Mesendoderm (in vitro differentiated cells): ENCODE results near the gene TBC1D14.

Experiments used
- DNase-seq: peaks from one replicate; pipeline ENCODE4 v3.0.0; 2013
- H2AK5ac ChIP-seq: 2 replicates; pipeline ENCODE4 v1.6.1; 2013; ENCODE audit warnings: low read length, inconsistent platforms
- H2BK120ac ChIP-seq: 2 replicates; pipeline ENCODE4 v1.6.1; 2013; ENCODE audit warnings: low read depth, mild to moderate bottlenecking, low read length, moderate library complexity, mixed read lengths
- H2BK15ac ChIP-seq: replicated peaks from 2 replicates; pipeline ENCODE4 v1.6.1; 2013; ENCODE audit warnings: low read depth, mild to moderate bottlenecking, moderate library complexity
- H2BK5ac ChIP-seq: 2 replicates; pipeline ENCODE4 v1.6.1; 2013; ENCODE audit warnings: low read length, inconsistent platforms
- H3K18ac ChIP-seq: 2 replicates; pipeline ENCODE4 v1.6.1; 2013; ENCODE audit warnings: mild to moderate bottlenecking, low read length, mixed read lengths
- H3K23ac ChIP-seq: one replicate; pipeline ENCODE4 v1.6.1; 2013; ENCODE audit warnings: low read length
- H3K27ac ChIP-seq: 2 replicates; pipeline ENCODE4 v1.5.1; 2013; ENCODE audit warnings: low read depth, mild to moderate bottlenecking, inconsistent platforms, low read length, moderate library complexity
- H3K27me3 ChIP-seq: 2 replicates; pipeline ENCODE4 v1.6.1; 2013; ENCODE audit warnings: low read length, control low read depth, mild to moderate bottlenecking, inconsistent platforms; ENCODE audit not compliant: insufficient read depth, poor library complexity
- H3K36me3 ChIP-seq: 2 replicates; pipeline ENCODE4 v1.6.1; 2013; ENCODE audit warnings: low read length, inconsistent platforms; ENCODE audit not compliant: control insufficient read depth, insufficient read depth
- H3K4ac ChIP-seq: one replicate; pipeline ENCODE4 v1.6.1; 2013; ENCODE audit warnings: low read depth, mild to moderate bottlenecking, low read length, moderate library complexity
- H3K4me1 ChIP-seq: 2 replicates; pipeline ENCODE4 v1.6.1; 2013; ENCODE audit warnings: low read depth, low read length, inconsistent platforms; ENCODE audit not compliant: control insufficient read depth
- H3K4me2 ChIP-seq: 2 replicates; pipeline ENCODE4 v1.6.1; 2013; ENCODE audit warnings: low read length
- H3K4me3 ChIP-seq: 2 replicates; pipeline ENCODE4 v1.5.1; 2013; ENCODE audit warnings: mild to moderate bottlenecking, low read length
- H3K56ac ChIP-seq: one replicate; pipeline ENCODE4 v1.6.1; 2013; ENCODE audit warnings: low read length
- H3K79me1 ChIP-seq: 2 replicates; pipeline ENCODE4 v1.6.1; 2013; ENCODE audit warnings: low read length, inconsistent platforms
- H3K79me2 ChIP-seq: 2 replicates; pipeline ENCODE4 v1.6.1; 2013; ENCODE audit warnings: mild to moderate bottlenecking, low read length; ENCODE audit not compliant: control insufficient read depth, insufficient read depth
- H3K9ac ChIP-seq: 2 replicates; pipeline ENCODE4 v1.6.1; 2013; ENCODE audit warnings: low read length, inconsistent platforms
- H4K5ac ChIP-seq: one replicate; pipeline ENCODE4 v1.6.1; 2013; ENCODE audit warnings: low read length
- H4K8ac ChIP-seq: one replicate; pipeline ENCODE4 v1.6.1; 2013; ENCODE audit warnings: low read depth, mild to moderate bottlenecking, control low read depth, low read length, moderate library complexity
- WGBS: extraction: QIAGEN DNeasy Blood & Tissue Kit; methylation state at CpG from one replicate; pipeline ENCODE4 v1.1.7; 2013; ENCODE audit warnings: low lambda C conversion rate, missing lambda C conversion rate; ENCODE audit not compliant: insufficient coverage; ENCODE audit errors: extremely low coverage; 5-methylcytosine and 5-hydroxymethylcytosine counted together

The TBC1D14 gene

DNA sequence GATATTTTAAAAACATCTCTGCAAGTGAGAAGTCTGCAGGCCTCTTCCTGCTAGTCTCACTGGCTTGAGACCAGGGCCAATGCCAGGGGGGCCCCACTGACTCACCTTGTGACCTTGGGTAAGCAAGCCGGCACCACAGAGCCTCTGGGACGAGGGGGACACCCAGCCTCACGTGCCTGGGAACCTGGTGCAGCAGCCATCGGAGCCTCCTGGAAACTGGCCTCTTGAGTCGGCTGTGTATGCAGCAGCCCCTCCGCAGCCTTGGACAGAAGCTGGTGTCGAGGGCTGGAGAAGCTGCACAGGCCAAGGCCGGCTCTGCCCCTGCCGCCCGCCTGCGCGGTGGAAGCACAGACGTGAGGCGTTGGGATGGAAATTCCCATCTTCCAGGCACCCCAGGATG is 142.3 kb downstream of the TBC1D14 start:
- WGBS, result no CpG with 5 or more reads among the region's 14 CpGs
- H3K79me2 ChIP-seq, result peaks cover 8% of the 10 kb centered on the region
- no peak overlapping the region for H3K18ac ChIP-seq
- H3K4me3 ChIP-seq, result no peak overlapping the region
- H2BK5ac ChIP-seq, result no peak overlapping the region
- no peak for DNase-seq
- peaks cover 1% of the 10 kb centered on the region for H3K36me3 ChIP-seq
- no peak overlapping the region for H3K27ac ChIP-seq
- H3K27me3 ChIP-seq, result no peaks in the 10 kb centered on the region
- no peak overlapping the region for H3K56ac ChIP-seq
- H3K4me1 ChIP-seq, result no peaks in the 10 kb centered on the region
- H3K4me2 ChIP-seq, result no peak overlapping the region
- H4K8ac ChIP-seq, result no peak overlapping the region
- H3K79me1 ChIP-seq, result peaks cover 22% of the 10 kb centered on the region
- no peak overlapping the region for H2AK5ac ChIP-seq
- H3K4ac ChIP-seq, result no peak overlapping the region
- H3K9ac ChIP-seq, result no peak overlapping the region
- no peak overlapping the region for H2BK120ac ChIP-seq
- no peak overlapping the region for H3K23ac ChIP-seq
- H4K5ac ChIP-seq, result no peak overlapping the region
- H2BK15ac ChIP-seq, result no peak overlapping the region

DNA sequence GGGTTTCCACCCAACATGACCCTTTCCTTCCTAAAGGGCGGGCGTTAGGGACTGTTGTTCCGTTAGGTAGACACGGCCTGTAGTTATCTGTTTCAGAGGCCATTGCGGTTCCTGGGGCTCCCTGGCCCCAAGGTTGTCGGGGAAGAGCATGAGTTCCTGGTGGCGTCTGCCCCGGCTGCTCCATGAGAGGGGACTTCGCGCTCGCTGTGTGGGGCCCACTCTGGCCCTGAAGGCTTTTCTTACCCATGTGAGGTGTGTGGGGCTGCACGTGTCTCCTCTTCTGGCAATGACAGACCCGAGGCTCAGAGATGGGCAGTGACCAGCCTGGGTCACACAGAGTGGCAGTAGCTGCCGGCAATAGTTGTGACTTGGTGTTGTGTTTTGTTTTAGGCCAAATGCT is 142.7 kb downstream of the TBC1D14 start:
- H3K79me1 ChIP-seq, result peaks cover 18% of the 10 kb centered on the region
- peaks cover 6% of the 10 kb centered on the region for H3K79me2 ChIP-seq
- WGBS, result no CpG with 5 or more reads among the region's 14 CpGs
- no peak overlapping the region for H3K18ac ChIP-seq
- no peak overlapping the region for H3K23ac ChIP-seq
- H2BK120ac ChIP-seq, result no peak overlapping the region
- H3K4ac ChIP-seq, result no peak overlapping the region
- H2AK5ac ChIP-seq, result no peak overlapping the region
- H3K4me2 ChIP-seq, result no peak overlapping the region
- no peak overlapping the region for H3K4me3 ChIP-seq
- no peak for DNase-seq
- no peak overlapping the region for H4K5ac ChIP-seq
- H3K27me3 ChIP-seq, result no peaks in the 10 kb centered on the region
- H3K56ac ChIP-seq, result no peak overlapping the region
- no peak overlapping the region for H2BK15ac ChIP-seq
- H4K8ac ChIP-seq, result no peak overlapping the region
- H3K9ac ChIP-seq, result no peak overlapping the region
- peaks cover 1% of the 10 kb centered on the region for H3K36me3 ChIP-seq
- no peaks in the 10 kb centered on the region for H3K4me1 ChIP-seq
- H3K27ac ChIP-seq, result no peak overlapping the region
- no peak overlapping the region for H2BK5ac ChIP-seq

DNA sequence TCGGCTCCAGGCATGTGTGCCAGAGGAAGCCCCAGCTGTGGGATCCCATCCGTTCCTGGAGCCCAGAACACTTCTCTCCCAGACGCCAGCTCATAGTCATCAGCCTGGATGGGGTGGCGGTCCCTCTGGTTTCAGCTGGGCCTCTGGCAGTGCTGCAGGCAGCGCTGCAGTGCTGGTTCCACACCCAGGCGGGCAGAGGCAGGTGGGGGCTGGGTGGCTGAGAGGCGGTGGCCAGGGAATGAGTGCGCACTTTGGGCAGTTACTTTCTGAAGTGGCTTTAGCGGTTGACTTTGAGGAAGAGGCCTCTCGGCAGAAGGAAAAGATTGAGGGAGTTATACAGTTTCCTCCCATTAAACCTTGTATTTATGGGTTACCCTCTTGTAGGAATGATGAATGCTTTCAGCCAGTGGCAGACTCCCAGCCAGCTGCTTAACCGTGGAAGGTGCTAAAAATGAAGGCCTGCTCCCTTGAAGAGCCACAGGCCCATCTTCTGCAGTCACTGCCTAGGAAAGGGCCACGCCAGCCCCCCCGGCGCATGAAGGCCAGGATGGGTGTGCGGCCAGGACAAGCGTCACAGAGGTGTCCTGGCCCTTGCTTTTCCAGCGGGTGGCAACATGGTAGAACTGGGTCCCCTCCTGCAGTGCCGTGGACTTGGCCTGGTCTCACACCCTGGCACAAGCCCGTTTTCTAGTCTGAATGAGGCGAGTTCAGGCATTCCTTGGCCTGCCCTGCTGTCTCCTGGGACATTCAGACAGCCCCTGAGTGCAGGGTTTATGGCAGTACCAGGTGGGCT is 143.5 kb downstream of the TBC1D14 start:
- Histone ChIP-seq H3K79me1 (peaks cover 12% of the 10 kb centered on the region), H4K5ac (no peak overlapping the region), H3K9ac (no peak overlapping the region), H3K27me3 (no peaks in the 10 kb centered on the region), H2AK5ac (no peak overlapping the region), H3K23ac (no peak overlapping the region), H3K4me1 (no peaks in the 10 kb centered on the region), H4K8ac (no peak overlapping the region), H3K27ac (no peak overlapping the region), H3K18ac (no peak overlapping the region), H3K56ac (no peak overlapping the region), H3K79me2 (peaks cover 3% of the 10 kb centered on the region), H2BK120ac (no peak overlapping the region), H2BK15ac (no peak overlapping the region), H3K4ac (no peak overlapping the region), H3K4me3 (no peak overlapping the region), H2BK5ac (no peak overlapping the region), H3K4me2 (no peak overlapping the region), H3K36me3 (peaks cover 1% of the 10 kb centered on the region)
- WGBS, result no CpG with 5 or more reads among the region's 20 CpGs
- DNase-seq, result no peak

DNA sequence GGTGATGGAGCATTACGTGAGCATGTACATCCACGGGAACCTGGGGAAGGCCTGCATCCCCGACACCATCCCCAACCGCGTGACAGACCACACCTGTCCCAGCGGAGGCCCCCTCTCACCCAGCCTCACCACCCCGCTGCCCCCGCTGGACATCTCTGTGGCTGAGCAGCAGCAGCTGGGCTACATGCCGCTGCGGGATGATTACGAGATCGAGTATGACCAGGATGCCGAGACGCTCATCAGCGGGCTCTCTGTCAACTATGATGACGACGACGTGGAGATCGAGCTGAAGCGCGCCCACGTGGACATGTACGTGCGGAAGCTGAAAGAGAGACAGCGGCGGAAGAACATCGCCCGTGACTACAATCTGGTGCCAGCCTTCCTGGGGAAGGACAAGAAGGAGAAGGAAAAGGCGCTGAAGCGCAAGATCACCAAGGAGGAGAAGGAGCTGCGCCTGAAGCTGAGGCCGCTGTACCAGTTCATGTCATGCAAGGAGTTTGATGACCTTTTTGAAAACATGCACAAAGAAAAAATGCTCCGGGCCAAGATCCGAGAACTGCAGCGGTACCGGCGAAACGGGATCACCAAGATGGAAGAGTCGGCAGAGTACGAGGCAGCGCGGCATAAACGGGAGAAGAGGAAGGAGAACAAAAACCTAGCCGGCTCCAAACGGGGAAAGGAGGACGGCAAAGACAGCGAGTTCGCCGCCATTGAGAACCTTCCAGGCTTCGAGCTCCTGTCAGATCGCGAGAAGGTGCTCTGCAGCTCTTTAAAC is 144.7 kb downstream of the TBC1D14 start:
- Histone ChIP-seq H2BK15ac (no peak overlapping the region), H3K4me2 (no peak overlapping the region), H2BK5ac (no peak overlapping the region), H3K36me3 (peaks cover 1% of the 10 kb centered on the region), H3K23ac (no peak overlapping the region), H3K4me3 (no peak overlapping the region), H3K9ac (no peak overlapping the region), H2AK5ac (no peak overlapping the region), H3K27me3 (no peaks in the 10 kb centered on the region), H3K79me1 (peaks cover 6% of the 10 kb centered on the region), H3K79me2 (no peaks in the 10 kb centered on the region), H3K56ac (no peak overlapping the region), H3K4me1 (no peaks in the 10 kb centered on the region), H4K8ac (no peak overlapping the region), H3K4ac (no peak overlapping the region), H3K18ac (no peak overlapping the region), H4K5ac (no peak overlapping the region), H3K27ac (no peak overlapping the region), H2BK120ac (no peak overlapping the region)
- no peak for DNase-seq
- no CpG with 5 or more reads among the region's 52 CpGs for WGBS

DNA sequence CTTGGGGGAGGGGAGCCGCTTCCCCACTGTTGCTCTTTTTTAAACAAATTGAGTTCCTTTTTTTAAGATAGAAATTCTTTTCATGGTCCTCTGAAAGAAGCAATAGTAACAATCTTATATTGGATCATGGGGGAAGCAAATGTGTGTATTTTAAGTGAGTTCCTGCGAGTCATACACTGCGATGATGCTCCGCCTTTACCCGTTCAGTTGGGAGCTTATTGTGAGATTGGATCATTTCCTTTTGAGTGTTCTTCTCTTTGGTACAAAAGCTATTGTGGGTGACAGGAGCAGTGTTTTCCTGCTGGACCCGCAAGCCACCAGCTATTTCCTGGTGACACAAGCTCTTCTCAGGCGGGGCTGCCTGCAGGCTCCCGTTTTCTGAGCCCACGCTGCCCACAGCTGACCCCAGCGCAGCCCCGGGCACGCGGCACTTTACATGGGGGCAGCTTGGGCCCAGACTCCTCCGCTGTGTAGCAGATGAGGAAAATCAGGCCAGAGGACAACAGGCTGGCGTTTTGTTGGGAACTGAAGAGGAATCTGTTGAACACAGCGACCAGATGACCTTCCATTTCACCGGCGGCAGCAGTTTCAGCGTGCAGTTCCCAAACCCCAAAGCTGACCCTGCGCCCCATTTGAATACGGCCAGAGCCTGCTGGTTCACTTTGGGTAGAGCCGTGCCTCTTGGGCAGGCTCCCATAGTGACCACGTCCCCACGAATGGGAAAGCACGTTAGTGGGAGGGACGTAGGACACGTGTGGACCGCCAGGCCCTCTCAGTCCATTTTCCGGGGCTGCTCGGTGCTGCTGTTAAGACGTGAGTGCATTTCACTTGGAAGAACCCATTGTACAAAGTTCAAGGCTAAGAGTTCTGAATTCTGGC is 145.7 kb downstream of the TBC1D14 start:
- Histone ChIP-seq H3K56ac (no peak overlapping the region), H3K79me1 (peaks cover 4% of the 10 kb centered on the region), H2AK5ac (no peak overlapping the region), H3K4me2 (no peak overlapping the region), H3K79me2 (no peaks in the 10 kb centered on the region), H2BK120ac (no peak overlapping the region), H3K23ac (no peak overlapping the region), H4K5ac (no peak overlapping the region), H3K27ac (no peak overlapping the region), H3K4me3 (no peak overlapping the region), H3K27me3 (no peaks in the 10 kb centered on the region), H3K4ac (no peak overlapping the region), H2BK5ac (no peak overlapping the region), H3K9ac (no peak overlapping the region), H3K36me3 (peaks cover 1% of the 10 kb centered on the region), H3K18ac (no peak overlapping the region), H3K4me1 (no peaks in the 10 kb centered on the region), H4K8ac (no peak overlapping the region), H2BK15ac (no peak overlapping the region)
- no CpG with 5 or more reads among the region's 31 CpGs for WGBS
- no peak for DNase-seq
